HL-60 (cell line): ENCODE data around the gene SIL1.

ENCODE experiments used
- CTCF ChIP-seq: IDR thresholded peaks from one replicate; pipeline ENCODE4 v1.5.1; 2011; ENCODE audit warnings: low read length, control low read depth, inconsistent platforms; ENCODE audit not compliant: insufficient read depth
- GABPA ChIP-seq: IDR thresholded peaks from 2 replicates; pipeline ENCODE4 v1.6.1; 2012; ENCODE audit warnings: low read depth
- POLR2AphosphoS5 ChIP-seq: IDR thresholded peaks from 2 replicates; pipeline ENCODE4 v1.6.1; 2012; ENCODE audit warnings: low read depth
- REST ChIP-seq: IDR thresholded peaks from 2 replicates; pipeline ENCODE4 v1.6.1; 2012; ENCODE audit warnings: low read depth; ENCODE audit not compliant: insufficient replicate concordance
- SPI1 ChIP-seq: IDR thresholded peaks from 2 replicates; pipeline ENCODE4 v1.6.1; 2012; ENCODE audit warnings: low read depth, mild to moderate bottlenecking, borderline replicate concordance

GRCh38 chr5:139049780-139050179 lies 148.4 kb downstream of the SIL1 start:
- TF ChIP-seq CTCF (no peak), SPI1 (no peak), POLR2AphosphoS5 (no peak), GABPA (no peak), REST (no peak)
